22Rv1 (cell line): ENCODE data around the gene TNK2.

ENCODE experiments used
- ZFX ChIP-seq: fragments of 450-650 bp; IDR thresholded peaks from 2 replicates; pipeline ENCODE4 v1.6.1; 2017; ENCODE audit warnings: antibody characterized with exemption, borderline replicate concordance
- TF ChIP-seq, protein P1 (sequence below): fragments of 450-650 bp; IDR thresholded peaks from 2 replicates; pipeline ENCODE4 v1.5.1; 2017; ENCODE audit warnings: mild to moderate bottlenecking

DNA sequence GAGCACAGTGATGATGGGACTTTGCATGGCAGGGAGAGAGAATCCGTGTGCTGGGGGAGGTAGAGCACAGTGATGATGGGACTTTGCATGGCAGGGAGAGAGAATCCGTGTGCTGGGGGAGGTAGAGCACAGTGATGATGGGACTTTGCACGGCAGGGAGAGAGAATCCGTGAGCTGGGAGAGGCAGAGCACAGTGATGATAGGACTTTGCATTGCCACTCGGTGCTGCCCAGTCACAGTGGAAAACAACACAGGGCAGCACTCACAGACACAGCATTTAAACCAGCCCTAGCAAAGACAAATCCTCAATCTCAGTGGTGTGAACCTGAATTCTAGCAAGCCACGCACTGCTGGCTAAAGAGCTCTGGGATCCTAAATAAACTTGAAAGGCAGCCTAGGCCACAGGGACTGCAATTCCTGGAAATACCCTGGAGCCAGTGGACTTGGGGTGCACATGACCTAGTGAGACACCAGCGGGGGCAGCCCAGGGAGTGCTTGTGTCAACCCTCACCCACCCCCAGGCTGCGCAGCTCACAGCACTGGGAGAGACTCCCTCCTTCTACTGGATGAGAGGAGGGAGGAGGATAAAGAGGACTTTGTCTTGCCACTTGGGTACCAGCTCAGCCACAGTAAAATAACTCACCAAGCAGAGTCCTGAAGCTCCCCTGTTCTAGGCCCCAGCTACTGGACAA is 23.4 kb upstream of the TNK2 start:
- TF ChIP-seq, protein P1, sequence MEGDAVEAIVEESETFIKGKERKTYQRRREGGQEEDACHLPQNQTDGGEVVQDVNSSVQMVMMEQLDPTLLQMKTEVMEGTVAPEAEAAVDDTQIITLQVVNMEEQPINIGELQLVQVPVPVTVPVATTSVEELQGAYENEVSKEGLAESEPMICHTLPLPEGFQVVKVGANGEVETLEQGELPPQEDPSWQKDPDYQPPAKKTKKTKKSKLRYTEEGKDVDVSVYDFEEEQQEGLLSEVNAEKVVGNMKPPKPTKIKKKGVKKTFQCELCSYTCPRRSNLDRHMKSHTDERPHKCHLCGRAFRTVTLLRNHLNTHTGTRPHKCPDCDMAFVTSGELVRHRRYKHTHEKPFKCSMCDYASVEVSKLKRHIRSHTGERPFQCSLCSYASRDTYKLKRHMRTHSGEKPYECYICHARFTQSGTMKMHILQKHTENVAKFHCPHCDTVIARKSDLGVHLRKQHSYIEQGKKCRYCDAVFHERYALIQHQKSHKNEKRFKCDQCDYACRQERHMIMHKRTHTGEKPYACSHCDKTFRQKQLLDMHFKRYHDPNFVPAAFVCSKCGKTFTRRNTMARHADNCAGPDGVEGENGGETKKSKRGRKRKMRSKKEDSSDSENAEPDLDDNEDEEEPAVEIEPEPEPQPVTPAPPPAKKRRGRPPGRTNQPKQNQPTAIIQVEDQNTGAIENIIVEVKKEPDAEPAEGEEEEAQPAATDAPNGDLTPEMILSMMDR = no peak
- TF ChIP-seq ZFX = no peak
